Measurements from ENCODE around the gene SPATA32.

DNA sequence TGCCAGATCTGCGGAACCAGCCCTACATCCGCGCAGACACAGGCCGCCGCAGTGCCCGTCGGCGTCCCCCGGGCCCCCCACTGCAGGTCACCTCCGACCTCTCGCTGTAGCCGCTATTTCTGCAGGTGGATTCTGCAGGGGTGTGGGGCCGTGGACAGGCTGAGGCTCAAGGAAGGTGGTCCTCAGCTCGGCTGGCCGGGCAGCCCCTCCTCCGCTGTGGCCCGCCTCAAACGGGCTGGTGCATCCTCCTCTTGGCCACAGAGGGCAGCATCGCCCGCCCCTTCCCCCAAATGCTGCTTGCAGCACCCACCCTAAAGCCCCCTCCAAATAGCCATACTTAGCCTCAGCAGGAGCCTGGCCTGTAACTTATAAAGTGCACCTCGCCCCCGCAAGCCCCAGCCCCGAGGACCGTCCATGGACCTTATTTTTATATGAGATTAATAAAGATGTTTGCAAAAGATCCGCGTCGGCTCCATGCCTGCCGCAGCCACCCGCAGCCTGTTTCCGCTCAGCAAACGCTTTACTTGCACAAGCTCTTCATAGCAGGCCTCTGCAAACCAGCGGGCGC, 14.9 kb downstream of the SPATA32 start:
- TF ChIP-seq CTCF (IDR thresholded peaks at IDR 0.05) (peak in 4 of 6 experiments; percentile 16 to 47 (median 23)), POLR2A (IDR thresholded peaks at IDR 0.05) (no peak)

Data from thyroid gland (tissue), 4 donors.